ENCODE results near the gene YTHDF2.
A peak's percentile ranks its signal among the peaks of the same experiment; 100 is the strongest.
"Not testable (repeated sequence)": the region's sequence is repeated elsewhere in the genome, so short reads cannot be mapped to it uniquely, and the experiment has no call there.

Gene YTHDF2

DNA sequence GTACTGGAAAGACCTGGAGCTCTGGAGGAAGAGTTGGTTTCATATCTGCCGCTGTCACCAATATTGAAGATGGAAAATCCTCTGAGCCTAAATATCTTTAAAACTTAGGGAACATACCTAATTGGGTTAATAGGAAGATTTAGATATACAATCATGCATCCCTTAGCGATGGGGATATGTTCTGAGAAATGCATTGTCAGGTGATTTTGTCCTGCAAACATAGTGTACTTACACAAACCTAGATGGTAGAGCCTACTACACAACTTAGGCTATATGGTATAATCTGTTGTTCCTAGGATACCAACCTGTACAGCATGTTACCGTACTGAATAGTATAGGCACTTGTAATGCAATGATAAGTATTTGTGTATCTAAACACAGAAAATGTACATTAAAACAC lies 22.5 kb downstream of the YTHDF2 start:
- no peak for ATAC-seq
- no peak for DNase-seq

DNA sequence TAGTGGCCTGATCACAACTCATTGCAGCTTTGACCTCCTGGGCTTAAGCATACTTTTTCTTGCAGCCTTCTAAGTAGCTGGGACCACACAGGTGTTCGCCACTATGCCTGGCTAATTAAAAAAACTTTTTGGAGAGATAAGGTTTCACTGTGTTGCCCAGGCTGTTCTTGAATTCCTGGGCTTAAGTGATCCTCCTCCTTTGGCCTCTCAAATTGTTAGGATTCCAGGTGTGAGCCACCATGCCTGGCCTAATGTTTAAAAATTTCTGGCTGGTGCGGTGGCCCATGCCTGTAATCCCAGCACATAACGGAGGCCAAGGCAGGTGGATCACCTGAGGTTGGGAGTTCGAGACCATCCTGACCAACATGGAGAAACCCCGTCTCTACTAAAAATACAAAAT lies 24.4 kb downstream of the YTHDF2 start:
- ATAC-seq (no peak), DNase-seq (no peak)

DNA sequence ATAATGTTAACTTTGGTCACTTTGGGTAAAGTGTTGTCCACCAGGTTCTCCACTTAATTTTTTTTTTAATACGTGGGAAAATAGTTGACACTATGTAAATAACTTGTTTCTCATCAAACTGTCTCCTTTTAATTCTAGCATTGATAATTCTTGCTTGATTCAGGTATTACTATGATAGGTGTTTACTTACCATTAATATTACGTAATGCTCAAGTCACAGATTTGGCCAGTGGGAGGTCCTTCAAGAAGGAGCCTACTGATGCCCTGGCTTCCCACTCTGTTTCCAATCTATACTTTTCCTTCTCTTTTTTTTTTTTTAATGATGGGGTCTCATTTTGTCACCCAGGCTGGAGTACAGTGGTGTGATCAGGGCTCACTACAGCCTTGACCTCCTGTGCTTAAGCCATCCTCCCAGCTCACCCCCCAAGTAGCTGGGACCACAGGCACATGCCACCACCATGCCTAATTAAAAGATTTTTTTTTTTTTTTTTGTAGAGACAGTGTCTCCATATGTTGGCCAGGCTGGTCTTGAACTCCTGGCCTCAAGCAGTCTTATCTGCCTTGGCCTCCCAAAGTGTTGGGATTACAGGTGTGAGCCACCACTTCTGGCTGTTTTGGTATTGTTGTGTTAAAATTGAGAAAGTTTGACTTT lies 29.9 kb downstream of the YTHDF2 start:
- DNase-seq (no peak), ATAC-seq (no peak)

DNA sequence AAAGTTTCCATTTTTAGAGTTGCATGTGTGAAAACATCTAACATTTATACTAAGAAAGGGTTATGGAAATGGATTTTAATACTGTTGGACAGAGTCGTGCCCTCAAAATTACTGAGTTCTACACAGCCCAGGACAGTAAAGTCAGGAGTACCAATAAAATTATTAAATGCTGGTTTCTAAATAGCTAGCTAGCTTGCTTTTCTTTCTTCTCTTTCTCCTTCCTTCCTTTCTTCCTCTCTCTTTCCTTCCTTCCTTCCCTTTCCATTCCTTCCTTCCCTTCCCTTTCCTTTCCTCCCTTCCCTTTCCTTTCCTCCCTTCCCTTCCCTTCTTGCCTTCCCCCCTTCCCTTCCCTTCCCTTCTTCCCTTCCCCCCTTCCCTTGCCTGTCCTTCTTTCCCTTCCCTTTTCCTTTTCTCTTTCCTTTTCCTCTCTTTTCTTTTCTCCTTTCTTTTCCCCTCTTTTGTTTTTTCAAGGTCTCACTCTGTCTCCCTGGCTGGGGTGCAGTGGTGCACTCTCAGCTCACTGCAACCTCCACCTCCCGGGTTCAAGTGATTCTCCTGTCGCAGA lies 33.9 kb downstream of the YTHDF2 start:
- ATAC-seq (no peak), DNase-seq (no peak)

DNA sequence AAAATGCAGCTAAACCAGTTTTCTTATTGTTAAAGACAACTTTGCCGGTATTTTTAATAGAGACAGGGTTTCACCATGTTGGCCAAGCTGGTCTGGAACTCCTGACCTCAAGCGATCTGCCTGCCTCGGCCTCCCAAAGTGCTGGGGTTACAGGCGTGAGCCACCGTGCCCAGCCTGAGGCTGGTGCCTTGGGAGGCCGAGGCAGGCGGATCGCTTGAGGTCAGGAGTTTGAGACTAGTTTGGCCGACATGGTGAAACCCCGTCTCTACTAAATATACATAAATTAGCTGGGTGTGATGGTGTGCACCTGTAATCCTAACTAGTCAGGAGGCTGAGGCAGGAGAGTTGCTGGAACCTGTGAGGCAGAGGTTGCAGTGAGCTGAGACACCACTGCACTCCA lies 35.2 kb downstream of the YTHDF2 start:
- not testable (repeated sequence) for ATAC-seq, DNase-seq

DNA sequence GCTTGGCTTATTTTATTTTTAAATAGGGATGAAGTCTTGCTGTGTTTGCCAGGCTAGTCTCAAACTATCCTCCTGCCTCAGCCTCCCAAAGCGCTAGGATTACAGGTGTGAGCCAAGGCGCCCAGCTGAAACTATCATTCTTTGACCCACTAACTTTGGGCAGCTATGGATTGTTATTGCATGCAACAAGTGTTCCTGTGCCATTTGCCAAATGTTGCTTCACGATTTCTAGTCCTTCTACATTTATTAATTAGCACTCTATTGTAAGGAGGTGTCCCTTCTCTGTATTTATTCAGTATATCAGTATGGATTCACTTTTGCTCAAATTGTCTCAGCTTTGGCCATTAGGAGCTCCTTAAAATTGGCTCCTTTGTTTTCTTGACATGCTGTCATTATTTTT lies 36.4 kb downstream of the YTHDF2 start:
- no peak for DNase-seq
- no peak for ATAC-seq

DNA sequence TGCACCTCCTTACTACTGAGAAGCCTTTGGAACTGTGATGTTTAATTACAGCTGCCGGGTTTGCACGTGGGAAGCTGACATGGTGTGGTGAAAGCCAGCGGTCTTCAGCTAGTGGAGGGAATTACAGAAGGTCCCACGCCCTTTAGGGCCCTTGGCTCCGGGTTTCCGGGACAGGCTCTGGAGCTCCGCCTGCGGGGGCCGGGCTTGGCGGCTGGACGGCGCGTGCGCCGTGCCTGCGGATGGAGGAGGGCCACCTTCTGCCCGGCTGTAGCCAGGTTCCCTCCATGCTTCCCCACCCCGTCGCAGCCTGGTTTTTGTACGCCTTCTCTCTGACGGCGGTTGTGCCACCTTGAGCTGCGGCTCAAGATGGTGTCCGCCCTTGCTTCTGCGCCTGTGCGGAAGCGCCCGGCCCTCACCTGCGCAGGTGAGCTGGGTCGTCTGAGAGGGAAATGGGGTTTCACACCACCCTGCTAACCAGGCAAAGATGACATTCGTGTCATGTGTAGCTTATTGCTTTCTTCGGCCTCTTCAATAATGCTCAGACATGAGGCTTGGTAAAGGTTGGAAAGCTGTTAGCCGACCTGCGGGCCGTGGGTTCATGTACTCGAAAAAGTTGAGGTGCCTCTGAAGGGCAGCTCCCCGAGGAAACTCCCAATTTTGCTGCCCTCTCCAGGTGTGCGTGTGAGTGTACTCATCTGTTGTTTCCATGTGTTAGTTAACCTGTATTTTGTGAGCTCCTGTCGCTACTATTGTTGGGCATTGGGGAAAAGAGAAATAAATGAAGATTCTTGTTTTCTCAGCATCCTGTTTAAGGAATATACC lies 38.6 kb downstream of the YTHDF2 start:
- DNase-seq (peak; percentile 76), ATAC-seq (peak; percentile 97)

DNA sequence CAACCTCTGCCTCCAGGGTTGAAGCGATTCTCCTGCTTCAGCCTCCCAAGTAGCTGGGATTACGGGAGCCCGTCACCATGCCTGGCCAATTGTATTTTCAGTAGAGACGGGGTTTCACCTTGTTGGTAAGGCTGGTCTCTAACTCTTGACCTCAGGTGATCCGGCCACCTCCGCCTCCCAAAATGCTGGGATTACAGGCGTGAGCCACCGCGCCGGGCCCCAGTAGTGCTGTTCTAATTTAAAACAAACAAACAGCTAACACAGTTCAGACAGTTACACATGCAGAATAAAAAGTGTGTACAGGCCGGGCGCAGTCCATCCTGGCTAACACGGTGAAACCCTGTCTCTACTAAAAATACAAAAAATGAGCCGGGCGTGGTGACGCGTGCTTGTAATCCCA lies 39.6 kb downstream of the YTHDF2 start:
- no peak for DNase-seq
- ATAC-seq, result no peak

DNA sequence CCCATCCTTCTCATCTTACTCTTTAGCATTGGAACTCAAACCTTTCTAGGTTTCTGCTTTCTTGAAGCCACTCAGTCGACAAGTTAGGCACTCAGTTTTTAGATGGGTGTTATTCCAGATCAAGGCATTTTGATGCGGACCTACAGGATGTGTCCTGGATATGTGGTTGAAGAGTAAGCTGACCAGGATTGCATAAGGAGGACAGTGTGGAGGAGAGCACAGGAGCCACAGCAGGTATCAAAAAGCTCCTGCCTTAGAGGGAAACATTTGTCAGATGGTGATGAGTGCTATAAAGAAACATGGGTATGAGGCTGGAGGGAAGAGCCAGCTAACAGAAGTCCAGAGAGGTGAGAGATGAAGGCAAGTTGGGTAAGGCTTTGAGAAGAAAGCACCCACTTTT lies 41.3 kb downstream of the YTHDF2 start:
- no peak for ATAC-seq
- no peak for DNase-seq

DNA sequence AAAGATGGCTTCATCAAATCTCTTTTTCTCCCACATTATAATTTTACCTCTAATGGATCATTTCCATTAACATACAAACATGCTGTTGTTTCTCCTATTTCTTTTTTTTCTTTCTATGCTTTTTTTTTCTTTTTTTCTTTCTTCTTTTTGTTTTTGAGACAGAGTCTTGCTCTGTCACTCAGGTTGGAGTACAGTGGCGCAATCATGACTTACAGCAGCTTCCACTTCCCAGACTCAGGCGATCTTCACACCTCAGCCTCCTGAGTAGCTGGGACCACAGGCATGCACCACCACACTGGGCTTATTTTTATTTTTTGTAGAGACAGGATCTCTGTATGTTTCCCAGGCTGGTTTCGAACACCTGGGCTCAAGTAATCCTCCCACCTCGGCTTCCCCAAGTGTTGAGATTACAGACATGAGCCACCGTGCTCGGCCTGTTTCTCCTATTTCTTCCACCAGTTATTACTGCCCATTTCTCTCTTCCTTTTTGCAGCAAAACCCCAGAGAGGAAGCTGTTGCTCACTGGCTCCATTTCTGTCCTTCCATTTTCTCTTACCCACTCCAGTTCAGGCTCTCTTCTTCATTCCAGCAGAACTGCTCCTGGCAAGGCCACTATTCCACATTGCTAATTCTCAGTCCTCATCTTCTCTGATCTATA lies 43.1 kb downstream of the YTHDF2 start:
- no peak for DNase-seq
- no peak for ATAC-seq

DNA sequence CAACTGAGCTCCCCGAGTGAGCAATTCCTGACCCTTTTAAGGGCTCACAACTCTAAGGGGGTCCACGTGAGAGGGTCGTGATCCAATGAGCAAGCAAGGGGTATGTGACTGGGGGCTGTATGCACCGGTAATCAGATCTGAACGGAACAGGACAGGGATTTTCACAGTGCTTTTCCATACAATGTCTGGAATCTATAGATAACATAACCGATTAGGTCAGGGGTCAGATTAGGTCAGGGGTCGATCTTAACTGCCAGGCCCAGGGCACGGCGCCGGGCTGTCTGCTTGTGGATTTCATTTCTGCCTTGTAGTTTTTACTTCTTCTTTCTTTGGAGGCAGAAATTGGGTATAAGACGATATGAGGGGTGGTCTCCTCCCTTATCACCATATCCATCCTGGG lies 44.6 kb downstream of the YTHDF2 start:
- DNase-seq (no peak), ATAC-seq (no peak)

DNA sequence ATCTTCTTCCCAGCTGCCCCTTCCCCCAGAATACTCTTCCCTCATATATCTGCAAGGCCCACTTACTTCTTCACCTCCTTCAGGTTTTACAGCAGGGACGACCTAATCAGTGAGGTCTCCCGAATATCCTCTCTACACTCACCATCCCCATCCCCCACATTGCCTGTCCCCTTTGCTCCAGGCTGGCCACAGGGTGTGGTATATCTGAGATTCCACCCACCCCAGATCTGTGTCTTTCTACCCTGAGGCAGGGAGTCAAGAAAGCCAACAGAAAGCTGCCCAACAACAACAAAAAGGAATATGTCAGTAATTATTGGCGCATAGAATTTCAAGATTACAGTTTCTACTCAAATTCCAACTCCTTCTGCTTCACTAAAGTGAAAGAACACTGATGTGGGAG lies 45.3 kb downstream of the YTHDF2 start:
- DNase-seq, result no peak
- ATAC-seq, result no peak

DNA sequence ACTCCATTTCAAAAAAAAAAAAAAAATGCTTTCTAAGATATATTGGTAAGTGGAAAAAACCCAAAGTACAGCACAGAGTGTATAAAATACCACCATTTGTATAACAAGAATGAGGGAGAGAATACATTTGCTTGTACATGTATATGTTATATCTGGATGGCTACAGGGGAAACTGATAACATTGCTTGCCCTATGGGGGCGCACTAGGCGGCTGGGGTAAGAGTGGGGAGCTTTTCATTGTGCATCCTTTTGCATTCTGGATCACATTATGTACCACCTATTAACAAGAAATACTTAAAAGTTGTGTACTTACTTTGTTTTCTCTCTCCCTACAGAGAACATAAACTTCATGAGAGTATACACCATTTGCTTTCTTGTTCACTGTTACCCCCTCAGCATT lies 46.6 kb downstream of the YTHDF2 start:
- DNase-seq (no peak), ATAC-seq (no peak)

DNA sequence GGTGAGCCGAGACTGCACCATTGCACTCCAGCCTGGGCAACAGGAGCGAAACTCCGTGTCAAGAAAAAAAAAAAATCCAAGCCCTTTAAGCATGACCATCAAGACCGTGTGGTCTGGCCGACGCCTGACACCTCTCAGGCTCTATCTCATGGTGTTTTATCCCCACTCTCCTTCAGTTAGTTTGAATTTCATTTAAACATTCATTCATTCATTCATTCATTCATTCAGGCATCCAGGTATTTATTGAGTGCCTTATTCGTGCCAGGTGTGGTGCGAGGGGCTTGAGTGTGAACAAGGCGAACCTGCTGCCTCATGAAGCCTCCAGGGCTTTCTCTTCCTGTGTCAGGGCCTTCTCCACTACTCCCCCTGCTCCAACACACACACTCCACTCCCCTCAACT lies 52.7 kb downstream of the YTHDF2 start:
- DNase-seq (no peak), ATAC-seq (no peak)

DNA sequence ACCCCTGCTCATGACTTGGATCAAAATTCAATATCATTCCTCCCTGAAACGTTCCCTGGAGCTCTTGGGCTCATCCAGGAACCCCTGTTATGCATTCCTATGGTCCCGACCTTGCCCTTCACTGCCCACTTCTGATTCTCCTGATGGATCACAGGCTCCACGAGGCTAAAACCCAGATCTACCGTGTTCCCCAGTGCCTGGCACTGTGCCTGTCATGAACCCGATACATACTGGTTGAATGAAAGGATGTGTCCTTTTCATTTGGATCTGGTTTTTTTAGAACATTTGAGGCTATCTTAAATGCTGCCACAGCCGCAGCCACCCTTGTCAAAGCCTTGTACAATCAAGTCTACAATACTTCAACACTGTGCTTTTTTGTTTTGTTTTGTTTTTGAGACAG lies 53.1 kb downstream of the YTHDF2 start:
- no peak for DNase-seq
- no peak for ATAC-seq

DNA sequence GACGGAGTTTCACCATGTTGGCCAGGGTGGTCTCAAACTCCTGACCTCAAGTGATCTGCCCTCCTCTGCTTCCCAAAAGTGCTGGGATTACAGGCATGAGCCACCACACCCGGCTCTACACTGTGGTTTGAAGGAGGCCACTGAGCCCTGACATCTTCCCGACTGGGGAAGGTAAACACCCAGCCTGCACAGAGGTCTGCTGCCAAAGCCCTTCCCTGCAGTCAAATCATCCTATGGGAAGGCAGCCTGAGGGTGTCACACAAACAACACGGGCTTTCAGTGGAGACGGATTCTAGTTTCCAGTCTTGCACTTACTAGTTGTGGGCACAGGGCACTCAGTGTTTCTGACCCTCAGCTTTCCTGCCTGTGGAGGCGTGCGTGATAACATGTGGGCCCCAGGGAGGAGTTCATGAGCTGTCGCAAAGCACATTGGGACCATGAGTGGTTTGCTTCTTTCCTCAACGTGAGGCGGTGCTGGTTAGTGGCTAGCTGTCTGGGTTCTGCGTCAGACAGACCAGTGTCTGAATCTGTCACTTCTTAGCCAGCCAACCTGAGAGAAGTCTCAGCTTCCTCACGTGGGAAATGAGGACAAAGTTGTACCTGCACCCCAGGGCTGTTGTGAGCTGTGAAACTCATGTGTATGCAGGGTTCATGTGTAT lies 53.8 kb downstream of the YTHDF2 start:
- ATAC-seq (no peak), DNase-seq (no peak)

DNA sequence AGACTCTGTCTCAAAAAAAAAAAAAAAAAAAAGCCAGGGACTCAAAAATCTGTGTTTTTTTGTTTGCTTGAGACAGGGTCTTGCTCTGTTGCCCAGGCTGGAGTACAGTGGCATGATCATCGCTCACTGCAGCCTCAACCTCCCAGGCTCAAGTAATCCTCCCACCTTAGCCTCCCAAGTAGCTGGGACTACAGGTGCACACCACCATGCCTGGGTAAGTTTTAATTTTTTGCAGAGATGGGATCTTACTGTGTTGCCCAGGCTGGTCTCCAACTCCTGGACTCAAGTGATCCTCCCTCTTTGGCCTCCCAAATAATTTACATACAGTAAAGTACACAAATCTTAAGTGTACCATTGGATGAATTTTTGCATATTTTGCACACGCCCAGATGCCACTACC lies 55.2 kb downstream of the YTHDF2 start:
- ATAC-seq, DNase-seq: not testable (repeated sequence)

DNA sequence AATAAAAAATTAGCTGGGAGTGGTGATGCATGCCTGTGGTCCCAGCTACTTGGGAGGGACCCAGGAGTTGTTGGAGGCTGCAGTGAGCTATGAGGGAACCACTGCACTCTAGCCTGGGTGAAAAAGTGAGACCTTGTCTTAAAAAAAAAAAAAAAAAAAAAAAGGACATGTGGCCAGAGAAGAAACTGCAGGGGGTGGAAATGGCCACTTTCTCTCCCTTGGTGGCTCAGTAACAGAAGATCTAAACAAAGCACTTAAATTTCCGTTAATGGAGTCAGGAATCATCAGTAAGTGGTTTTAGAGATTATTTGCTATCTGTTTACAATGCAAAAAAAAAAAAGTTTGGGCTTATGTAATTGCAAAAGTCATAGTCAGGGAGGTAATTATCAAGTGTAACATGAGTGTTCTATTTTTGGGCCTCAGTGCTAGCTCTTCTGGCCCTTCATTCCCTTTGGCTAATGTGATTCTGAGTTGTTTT lies 55.9 kb downstream of the YTHDF2 start:
- no peak for ATAC-seq
- no peak for DNase-seq

DNA sequence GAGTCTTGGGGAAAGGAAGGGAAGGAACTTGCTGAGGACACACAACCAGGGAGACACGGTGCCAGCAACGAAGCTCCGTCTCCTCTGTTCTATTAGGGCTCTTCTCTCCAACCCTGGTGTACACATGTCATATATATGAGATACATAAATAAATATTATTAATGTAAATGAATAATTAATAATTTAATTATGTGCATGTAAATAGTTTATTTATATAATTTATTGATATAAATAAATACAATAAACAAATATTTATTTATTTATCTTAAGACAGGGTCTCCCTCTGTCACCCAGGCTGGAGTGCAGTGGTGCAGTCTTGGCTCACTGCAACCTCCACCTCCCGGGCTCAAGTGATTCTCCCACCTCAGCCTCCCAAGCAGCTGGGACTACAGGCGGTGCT lies 57.8 kb downstream of the YTHDF2 start:
- ATAC-seq, DNase-seq: not testable (repeated sequence)

DNA sequence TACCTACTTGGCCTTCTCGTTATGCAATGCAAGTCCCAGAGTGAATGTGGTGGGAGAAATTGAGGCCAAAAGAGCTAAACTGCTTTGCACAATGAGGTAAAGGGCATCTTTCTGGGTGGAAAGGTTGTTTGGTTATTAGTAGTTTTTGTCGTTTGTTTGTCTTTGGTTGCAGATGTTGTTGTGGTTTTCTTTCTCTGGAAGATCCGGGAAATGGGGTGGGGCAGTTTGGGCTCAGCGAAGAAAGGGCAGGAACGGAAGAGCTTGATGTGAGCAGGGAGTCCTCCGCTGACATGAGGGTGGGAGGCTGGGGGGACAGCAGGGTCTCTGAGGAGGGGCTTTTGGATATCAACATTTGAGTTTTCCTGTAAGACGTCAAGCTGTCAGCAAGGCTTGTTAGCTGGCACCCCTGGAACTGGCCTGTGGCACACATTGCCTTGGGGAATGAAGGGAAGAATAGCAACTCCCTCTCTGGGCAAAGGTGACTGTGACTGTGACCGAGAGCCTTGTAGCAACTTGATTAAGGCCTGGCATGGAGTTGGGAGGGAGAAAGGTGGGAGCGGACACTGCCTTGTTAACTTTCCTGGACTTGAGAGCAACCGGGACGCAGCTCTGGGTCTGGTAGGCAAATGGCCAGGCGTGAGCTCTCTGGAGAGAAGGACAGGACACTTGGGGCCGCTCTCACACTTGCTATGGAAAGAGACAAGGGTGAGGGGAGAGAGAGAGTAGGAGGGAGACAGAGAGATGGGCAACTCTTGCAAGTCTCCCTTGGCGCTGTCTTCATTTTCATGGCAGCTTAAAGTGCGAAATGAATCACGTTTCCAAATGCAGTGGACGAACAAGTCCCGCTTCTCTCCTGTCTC lies 59.8 kb downstream of the YTHDF2 start:
- no peak for DNase-seq
- no peak for ATAC-seq

DNA sequence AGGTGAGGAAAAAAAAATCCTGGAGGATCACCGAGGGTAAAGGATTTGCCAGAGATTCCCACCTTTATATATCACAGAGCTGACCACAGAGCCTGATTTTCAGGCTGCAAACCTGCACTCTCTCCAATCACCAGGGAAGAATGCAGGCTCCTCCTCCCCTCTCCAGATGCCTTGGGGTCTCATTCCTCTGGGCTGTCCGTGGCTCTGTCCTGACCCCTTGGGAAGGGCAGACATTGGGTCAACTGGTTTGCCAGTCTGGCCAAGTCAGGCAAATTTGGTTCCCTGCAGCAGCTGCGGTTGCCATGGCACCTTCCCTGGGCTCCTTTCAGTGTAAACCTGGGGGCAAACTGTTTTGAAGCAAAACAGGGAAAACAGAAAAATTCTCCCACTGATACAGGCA lies 63.6 kb downstream of the YTHDF2 start:
- DNase-seq (no peak), ATAC-seq (no peak)
